Measurements from ENCODE around the gene CLIC3. TPM values are rescaled to one million over a fixed set of nuclear protein-coding genes. Genes with fewer than 3 reads are reported as not detected.

Gene CLIC3
- polyA plus RNA-seq, 4 donors, result 0.49 to 1.2 (median 0.74) TPM

DNA sequence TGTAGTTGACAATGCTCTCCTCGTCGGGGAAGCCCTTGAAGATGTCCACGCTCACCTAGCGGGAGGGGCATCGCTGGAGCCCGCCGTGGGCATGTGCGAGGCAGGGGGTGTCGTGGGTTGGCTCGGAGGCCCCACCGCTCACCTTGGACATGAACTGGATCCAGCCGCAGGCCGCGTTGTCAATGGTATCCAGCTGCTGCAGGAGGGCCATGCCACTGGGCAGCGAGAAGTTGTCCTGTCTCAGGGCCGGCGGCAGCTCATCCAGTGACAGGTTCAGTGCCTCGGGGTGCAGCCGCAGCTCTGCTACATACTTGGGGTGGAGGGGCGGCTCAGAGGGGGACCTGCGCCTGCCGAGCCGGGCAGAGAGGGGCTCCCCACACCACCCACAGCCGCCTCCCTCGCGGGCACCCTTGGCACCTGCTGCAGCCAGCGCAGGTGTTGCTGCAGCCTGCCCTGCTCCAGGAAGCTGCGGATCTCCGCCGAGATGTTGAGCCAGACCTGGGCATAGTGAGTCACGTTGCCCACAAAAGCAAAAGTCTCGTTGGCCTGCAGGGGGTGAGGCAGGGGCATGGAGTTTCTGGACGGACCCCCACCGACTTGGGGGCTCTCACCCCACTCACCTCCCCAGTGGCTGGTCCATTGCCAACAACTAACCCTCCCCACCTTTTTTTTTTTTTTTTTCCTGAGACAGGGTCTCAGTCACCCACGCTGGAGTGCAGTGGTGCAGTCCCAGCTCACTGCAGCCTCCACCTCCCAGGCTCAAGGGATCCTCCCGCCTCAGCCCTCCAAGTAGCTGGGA is 22.6 kb upstream of the CLIC3 start:
- DNase-seq (ENCODE audit: low read depth in 4 of 4, low spot score in 2 of 4), result no peak

GRCh38 chr9:137017791-137018497 is 21.6 kb upstream of the CLIC3 start:
- DNase-seq (ENCODE audit: low read depth in 4 of 4, low spot score in 2 of 4), result no peak

DNA sequence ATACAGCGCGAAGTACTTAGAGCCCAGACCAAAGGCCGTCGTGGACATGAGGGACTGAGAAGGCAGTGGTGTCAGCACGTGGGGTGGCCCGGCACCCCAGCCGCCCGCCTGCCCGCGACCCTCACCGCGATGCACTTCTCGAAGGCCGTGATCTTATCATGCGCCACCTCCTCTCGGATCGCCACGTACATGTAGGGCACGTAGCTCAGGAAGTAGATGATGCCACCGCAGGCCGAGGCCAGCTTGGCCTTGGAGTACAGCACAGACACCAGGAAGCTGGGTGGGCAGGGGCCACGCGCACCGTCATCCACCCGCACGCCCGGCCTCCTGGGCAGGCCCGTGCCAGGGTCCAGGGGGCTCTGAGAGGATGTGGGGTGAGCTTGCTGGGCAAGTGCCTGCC is 20.7 kb upstream of the CLIC3 start:
- no peak for DNase-seq (ENCODE audit: low read depth in 4 of 4, low spot score in 2 of 4)

DNA sequence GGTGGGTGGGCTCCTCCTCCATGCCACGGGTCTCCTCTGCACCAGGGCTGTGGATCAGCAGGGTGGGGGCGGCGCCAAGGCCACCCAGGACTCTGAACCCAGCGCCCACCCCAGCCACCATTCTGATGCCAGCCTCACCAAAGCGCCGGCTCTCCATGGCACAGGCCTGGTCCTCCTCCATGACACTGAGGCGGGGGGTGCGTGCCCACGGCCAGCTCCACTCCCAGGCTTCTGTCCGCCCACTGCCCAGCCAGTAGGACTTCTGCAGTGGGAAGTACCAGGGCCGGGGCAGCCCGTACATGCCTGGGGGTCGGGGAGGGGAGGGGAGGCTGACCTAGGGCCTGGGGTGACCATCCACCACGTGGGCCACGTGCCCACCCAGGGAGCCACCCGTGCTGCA is 20.1 kb upstream of the CLIC3 start:
- no peak for DNase-seq (ENCODE audit: low read depth in 4 of 4, low spot score in 2 of 4)

- no peak for DNase-seq (ENCODE audit: low read depth in 4 of 4, low spot score in 2 of 4)
Measured at GRCh38 chr9:137015976-137016375, 19.6 kb upstream of the CLIC3 start.

GRCh38 chr9:137015540-137015930 is 19.2 kb upstream of the CLIC3 start:
- no peak for DNase-seq (ENCODE audit: low read depth in 4 of 4, low spot score in 2 of 4)

GRCh38 chr9:137014776-137015539 is 18.6 kb upstream of the CLIC3 start:
- DNase-seq (ENCODE audit: low read depth in 4 of 4, low spot score in 2 of 4), result no peak

GRCh38 chr9:137014166-137014565 is 17.8 kb upstream of the CLIC3 start:
- DNase-seq (ENCODE audit: low read depth in 4 of 4, low spot score in 2 of 4), result no peak

DNA sequence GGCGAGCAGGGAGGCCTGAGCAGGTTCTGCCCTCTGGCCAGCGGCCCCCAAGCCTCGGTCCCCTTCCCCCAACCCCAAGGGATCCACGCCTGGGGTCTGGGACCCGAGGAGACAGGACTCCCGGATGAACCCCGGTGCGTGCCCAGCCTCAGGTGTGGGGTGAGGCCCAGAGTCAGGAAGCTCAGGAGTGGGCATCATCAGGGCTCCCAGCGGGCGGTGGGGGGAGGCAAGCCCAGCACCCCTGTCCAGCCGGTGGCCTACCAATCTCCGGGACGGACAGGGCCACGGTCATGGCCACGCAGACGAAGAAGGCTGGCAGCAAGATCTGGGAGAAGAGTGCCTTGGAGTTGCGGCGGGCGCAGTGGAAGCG is 17.2 kb upstream of the CLIC3 start:
- DNase-seq (ENCODE audit: low read depth in 4 of 4, low spot score in 2 of 4), result no peak

DNA sequence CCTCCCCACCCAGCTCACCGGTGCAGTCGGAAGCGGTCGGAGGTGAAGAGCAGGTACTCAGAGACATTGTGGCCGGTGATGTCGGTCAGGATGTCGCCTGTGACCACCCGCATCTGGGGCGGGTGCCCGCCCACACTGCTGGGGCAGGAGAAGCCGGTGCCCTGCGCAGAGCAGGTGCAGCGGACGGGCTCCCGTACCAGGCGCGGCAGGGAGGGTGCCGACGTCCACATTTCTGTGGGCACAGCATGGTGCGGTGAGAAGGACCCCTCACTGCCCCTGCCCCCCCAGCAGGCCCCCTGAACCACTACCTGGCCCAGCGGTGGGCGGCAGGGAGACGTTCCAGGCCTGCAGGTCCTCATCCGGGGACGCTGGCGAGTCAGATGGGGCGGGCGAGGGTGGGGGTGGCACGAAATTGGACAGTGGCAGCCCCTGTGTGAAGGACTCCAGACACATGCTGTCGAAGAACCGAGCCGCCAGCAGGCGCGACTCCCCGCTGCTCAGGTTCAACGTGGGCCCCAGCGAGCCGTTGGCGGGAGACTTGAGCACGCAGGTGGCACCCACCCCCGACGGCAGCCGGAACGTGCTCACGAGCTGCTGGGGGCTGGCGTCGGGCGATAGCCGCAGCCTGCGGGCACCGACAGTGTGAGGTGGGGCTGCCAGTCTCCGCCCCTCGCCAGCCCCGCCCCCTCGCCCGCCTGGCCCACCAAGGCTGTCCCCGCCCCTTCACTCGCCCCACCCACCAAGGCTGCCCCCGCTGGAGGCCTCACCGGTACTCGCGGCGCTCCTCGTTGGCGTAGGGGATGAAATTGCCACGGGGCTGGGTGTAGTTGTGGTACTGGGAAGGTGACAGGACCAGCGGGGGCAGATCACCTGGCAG is 16.6 kb upstream of the CLIC3 start:
- DNase-seq (ENCODE audit: low read depth in 4 of 4, low spot score in 2 of 4), result no peak

- no peak for DNase-seq (ENCODE audit: low read depth in 4 of 4, low spot score in 2 of 4)
Measured at GRCh38 chr9:137011907-137012675, 15.7 kb upstream of the CLIC3 start.

DNA sequence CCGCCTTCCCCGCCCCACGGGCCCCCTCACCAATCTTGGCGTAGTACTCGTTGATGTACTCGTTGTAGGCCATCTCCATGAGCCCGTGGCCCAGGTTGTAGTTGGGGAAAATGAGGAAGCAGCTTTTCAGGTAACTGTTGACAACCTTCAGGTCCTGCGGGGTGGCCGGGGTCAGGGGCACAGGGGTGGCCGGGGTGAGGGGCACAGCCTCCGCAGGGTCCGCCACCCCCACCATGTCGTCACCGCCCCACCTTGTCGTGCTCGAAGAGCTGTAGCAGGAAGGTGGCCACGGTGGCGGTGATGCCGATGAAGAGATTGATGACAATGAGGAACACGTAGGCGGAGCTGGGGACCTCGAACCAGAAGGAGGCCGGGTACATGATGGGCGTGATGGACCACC is 14.8 kb upstream of the CLIC3 start:
- no peak for DNase-seq (ENCODE audit: low read depth in 4 of 4, low spot score in 2 of 4)

DNA sequence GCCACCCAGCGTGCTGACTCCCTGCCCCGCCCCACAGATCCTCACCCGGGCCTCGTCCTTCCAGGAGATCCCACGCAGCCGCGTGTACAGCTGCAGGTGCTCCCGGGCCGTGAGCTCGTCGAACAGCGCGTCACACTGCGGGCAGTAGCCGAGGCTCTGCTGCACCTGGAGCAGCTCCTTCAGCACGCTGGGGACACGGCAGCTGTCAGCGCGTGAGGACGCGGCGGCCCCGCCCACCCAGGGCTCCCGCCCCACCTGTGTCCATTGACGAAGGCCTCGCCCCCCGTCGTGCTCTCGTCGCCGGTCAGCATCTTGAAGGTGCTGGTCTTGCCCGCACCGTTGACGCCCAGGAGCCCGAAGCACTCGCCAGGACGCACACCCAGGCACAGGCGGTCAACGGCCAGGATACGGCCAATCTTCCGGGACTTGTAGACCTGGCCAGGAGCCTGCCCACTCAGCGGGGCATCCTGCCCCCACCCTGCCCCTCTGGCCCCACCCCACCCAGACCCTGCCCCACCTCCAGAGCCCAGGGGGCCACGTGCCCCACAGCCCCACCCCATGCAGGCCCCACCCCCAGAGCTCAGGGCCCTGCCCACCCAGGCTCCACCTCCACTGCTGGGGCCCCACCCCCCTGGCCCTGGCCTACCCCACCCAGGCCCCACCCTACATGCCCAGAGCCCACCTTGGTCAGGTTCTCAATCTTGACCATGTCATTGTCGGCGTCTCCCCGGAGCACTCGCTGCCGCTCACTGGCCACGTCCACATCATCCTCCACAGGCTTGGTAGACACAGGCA is 13.8 kb upstream of the CLIC3 start:
- DNase-seq (ENCODE audit: low read depth in 4 of 4, low spot score in 2 of 4), result no peak

- DNase-seq (ENCODE audit: low read depth in 4 of 4, low spot score in 2 of 4), result no peak
Measured at GRCh38 chr9:137009217-137009616, 12.8 kb upstream of the CLIC3 start.

DNA sequence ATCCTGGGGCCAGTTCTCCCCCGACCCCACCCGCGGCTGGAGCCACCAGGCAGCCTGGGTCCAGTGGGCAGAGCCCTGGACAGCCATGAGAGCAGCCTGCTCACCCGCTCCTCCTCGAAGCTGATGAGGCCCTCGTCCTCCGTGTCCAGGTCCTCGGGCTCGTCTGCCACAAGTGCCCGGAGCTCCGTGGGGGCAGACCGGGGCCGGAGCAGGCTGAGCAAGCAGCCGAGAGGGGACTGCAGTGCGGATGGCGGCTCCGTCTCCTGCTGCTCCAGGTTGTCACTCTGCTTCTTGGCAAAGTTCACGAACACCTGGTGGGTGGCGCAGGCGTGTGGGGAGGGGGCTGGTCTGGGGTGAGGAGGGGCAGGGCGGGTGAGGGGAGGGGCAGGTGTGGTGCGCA is 11.9 kb upstream of the CLIC3 start:
- DNase-seq (ENCODE audit: low read depth in 4 of 4, low spot score in 2 of 4), result no peak

DNA sequence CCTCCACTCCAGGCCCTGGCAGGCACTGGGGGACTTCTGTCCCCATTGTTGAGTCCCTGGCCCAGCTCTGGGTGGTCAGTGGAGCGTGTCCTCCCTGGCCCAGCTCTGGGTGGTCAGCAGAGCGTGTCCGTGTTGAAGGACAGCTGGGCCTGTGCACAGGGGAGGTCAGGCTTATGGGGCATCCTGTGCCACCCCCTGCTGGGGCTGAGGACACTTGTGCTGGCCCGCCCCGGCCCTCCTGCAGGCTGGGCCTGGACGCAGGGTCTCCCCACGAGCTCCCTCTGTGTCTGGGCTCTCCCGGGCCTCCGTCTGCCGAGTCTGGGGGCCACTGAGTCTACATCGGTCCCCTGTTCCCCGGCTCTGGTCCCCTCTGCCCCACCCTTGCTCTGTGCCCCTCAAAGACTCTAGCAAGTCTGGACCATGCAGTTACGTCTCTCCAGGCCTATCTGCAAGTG is 11.5 kb upstream of the CLIC3 start:
- no peak for DNase-seq (ENCODE audit: low read depth in 4 of 4, low spot score in 2 of 4)

- no peak for DNase-seq (ENCODE audit: low read depth in 4 of 4, low spot score in 2 of 4)
Measured at GRCh38 chr9:137007108-137007815, 10.9 kb upstream of the CLIC3 start.
